Measurements from ENCODE around the gene PERCC1. TPM values are rescaled to one million over a fixed set of nuclear protein-coding genes. Genes with fewer than 3 reads are reported as not detected.

The PERCC1 gene
- total and polyA plus RNA-seq, 9 of the 15 experiments (the other 6 are each of a cell fraction or from before 2014, with no cell fraction given), result not detected

- TF ChIP-seq YY1 (IDR thresholded peaks at IDR 0.05; ENCODE audit: borderline replicate concordance in 1 of 3, control insufficient read depth in 1 of 3, extremely low read depth in 1 of 3, insufficient read depth in 3 of 3, insufficient read length in 1 of 3, insufficient replicate concordance in 2 of 3, low read depth in 1 of 3, low read length in 2 of 3) (no peak), WHSC1 (IDR thresholded peaks at IDR 0.05; ENCODE audit: low read length) (no peak)
Observed at GRCh38 chr16:1448536-1449116, 17.7 kb downstream of the PERCC1 start (continued).

- in situ Hi-C loops (cut with MboI) (no loop called here), intact Hi-C loops (cut with micrococcal nuclease) (no loop called here)
- Histone ChIP-seq H3K4me1 (replicated peaks in 1 of 2; ENCODE audit: control insufficient read depth in 2 of 2, insufficient read depth in 2 of 2, low read length in 2 of 2) (peaks cover 0 to 40% of the 10 kb centered on the region in 2 experiments; a peak in 2 of 5 replicates), H3K9me3 (replicated peaks; ENCODE audit: control insufficient read depth, insufficient read depth, low read depth, low read length) (no peaks in the 10 kb centered on the region), H3K4me2 (ENCODE audit: insufficient read depth, low read length) (no peak overlapping the region), H3K27ac (ENCODE audit: extremely low read depth, low read depth, low read length) (no peak overlapping the region), H3K4me3 (no peak overlapping the region), H3K9ac (ENCODE audit: insufficient read depth in 1 of 2, low read depth in 2 of 2, low read length in 2 of 2) (peak overlapping the region in 1 of 2 experiments; percentile 45; a peak in 1 of 4 replicates), H3K27me3 (ENCODE audit: control insufficient read depth in 2 of 2, insufficient read depth in 2 of 2, low read length in 2 of 2) (no peaks in the 10 kb centered on the region), H2AFZ (ENCODE audit: low read depth, low read length) (no peak overlapping the region), H3K9me1 (ENCODE audit: control insufficient read depth, insufficient read depth, low read length) (peaks cover 2% of the 10 kb centered on the region), H3K36me3 (ENCODE audit: control insufficient read depth, insufficient read depth, low read length) (peaks cover 76% of the 10 kb centered on the region; the same call in 2 of the 3 replicates), H3K79me2 (ENCODE audit: control insufficient read depth, insufficient read depth, low read length) (no peaks in the 10 kb centered on the region), H4K20me1 (replicated peaks; ENCODE audit: control insufficient read depth, insufficient read depth, low read length) (no peaks in the 10 kb centered on the region)
- BruUV-seq (replicated peaks), result no TSS peak
- ATAC-seq (no peak), DNase-seq (ENCODE audit: extremely low read depth in 1 of 4, low spot score in 3 of 4) (no peak), FAIRE-seq (no peak)
- TF ChIP-seq ZNF263 (CRISPR knock-in tag; IDR thresholded peaks at IDR 0.05; ENCODE audit: borderline replicate concordance), result peak; percentile 52; the same call in 1 of the 2 replicates
- TF ChIP-seq ZNF699 (CRISPR knock-in tag; IDR thresholded peaks at IDR 0.05; ENCODE audit: insufficient replicate concordance), result no peak
- no peak for TF ChIP-seq TFAP4 (CRISPR knock-in tag; IDR thresholded peaks at IDR 0.05; ENCODE audit: borderline replicate concordance)
- TF ChIP-seq BDP1 (IDR thresholded peaks at IDR 0.05; ENCODE audit: insufficient read depth, insufficient read length), result no peak
- TF ChIP-seq POLR2G (IDR thresholded peaks at IDR 0.05; ENCODE audit: low read depth, low read length), result peak; percentile 27; the same call in 1 of the 2 replicates
- TF ChIP-seq JUNB (CRISPR knock-in tag; conservative IDR thresholded peaks at IDR 0.05), result no peak
- POLR2A ChIA-PET, result no interaction called here
- CTCF ChIA-PET (ENCODE audit: low intra/inter-chr PET ratio), result no interaction called here
- 95% methylated on average over 21 of the region's 25 CpGs for WGBS (ENCODE audit: insufficient coverage, low coverage, missing lambda C conversion rate)
Observed at GRCh38 chr16:1449201-1449788, 18.4 kb downstream of the PERCC1 start.

Measured in K562 (cell line).